ENCODE results near the gene WFS1. TPM values are rescaled to one million over a fixed set of nuclear protein-coding genes. Genes with fewer than 3 reads are reported as not detected.

The WFS1 gene
- total and polyA plus RNA-seq, 2 of the 8 experiments (the other 6 are each of a cell fraction or from before 2014, with no cell fraction given): 29.1 to 43.1 TPM

DNA sequence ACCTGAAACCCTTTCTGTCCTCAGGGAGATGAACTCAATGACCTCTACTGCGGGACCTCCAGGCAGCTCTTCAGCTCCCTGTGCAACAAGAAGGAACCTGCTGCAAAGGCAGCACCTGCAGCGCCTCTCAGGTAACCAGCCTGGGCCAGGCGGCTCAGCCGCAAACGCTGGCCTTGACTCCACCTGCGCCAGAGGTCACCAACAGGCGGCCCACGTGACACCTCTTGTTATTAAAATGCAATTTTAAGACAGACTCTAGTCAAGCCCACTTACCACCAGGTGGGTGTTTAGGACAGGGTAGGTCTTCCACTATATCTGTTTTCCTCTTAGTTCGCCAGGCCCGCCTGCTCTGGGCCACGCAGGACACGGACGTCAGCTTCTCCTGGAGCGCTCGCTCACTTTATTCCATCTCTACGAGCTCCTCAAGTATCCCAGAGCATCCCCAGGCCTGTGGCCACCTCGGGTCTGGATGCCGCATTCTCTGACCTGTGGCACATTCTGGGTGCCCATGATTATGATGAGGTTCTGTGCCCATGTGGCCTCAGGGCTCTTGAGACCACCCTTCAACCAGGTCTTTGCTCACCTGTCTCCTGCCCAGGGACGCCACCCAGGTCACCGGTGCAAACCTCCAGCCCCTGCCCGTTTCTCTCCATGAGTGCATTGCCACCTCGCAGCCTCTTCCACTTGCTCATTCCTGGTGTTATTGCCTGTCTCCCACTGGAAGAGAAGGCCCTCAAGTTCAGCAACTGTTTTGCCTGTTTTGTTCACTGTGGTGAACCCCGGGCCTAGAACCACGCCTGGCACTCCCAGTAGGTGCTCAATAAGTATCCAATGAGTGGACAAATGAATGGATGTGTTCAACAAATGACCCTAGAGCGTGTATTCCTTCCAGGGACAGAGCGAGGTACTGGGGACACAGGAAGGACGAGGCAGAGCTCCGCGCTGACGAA lies 36.5 kb upstream of the WFS1 start:
- Histone ChIP-seq H4K8ac (ENCODE audit: extremely low read depth, insufficient read depth, low read length) (0 out of 2 replicates have a peak overlapping the region, but pooled peaks have one; percentile 11), H3K4me3 (ENCODE audit: extremely low read depth in 1 of 4, insufficient read depth in 2 of 4, low read depth in 3 of 4, low read length in 4 of 4) (no peak overlapping the region), H2AK5ac (ENCODE audit: low read depth, low read length) (no peak overlapping the region), H2BK120ac (replicated peaks; ENCODE audit: low read depth, low read length) (no peak overlapping the region), H3K9ac (replicated peaks in 1 of 4; ENCODE audit: extremely low read depth in 1 of 4, low read depth in 3 of 4, low read length in 3 of 4) (no peak overlapping the region), H2BK15ac (ENCODE audit: low read length) (no peak overlapping the region), H3K56ac (replicated peaks; ENCODE audit: insufficient read length, low read depth, low read length) (no peak overlapping the region), H3K18ac (ENCODE audit: extremely low read depth, low read length) (no peak overlapping the region; the same call in 1 of the 2 replicates), H3K23me2 (ENCODE audit: low read depth, low read length) (peaks cover 2% of the 10 kb centered on the region; the same call in 1 of the 2 replicates), H2BK20ac (ENCODE audit: low read length) (no peak overlapping the region), H3K4ac (replicated peaks; ENCODE audit: insufficient read length, low read depth, low read length) (no peak overlapping the region), H3K27ac (ENCODE audit: low read depth, low read length) (no peak overlapping the region), H4K5ac (ENCODE audit: insufficient read length, low read depth, low read length) (no peak overlapping the region), H3K27me3 (replicated peaks in 1 of 4; ENCODE audit: control insufficient read depth in 3 of 4, extremely low read depth in 1 of 4, insufficient read depth in 3 of 4, low read length in 3 of 4) (no peaks in the 10 kb centered on the region), H3K36me3 (ENCODE audit: control insufficient read depth in 2 of 4, insufficient read depth in 4 of 4, low read length in 3 of 4) (no peaks in the 10 kb centered on the region), H3K23ac (ENCODE audit: insufficient read length) (no peak overlapping the region), H2BK12ac (ENCODE audit: low read depth, low read length) (no peak overlapping the region), H4K20me1 (replicated peaks in 1 of 2; ENCODE audit: control insufficient read depth in 1 of 2, insufficient read depth in 2 of 2, low read length in 2 of 2) (no peaks in the 10 kb centered on the region), H2AFZ (ENCODE audit: low read length) (no peak overlapping the region), H2BK5ac (ENCODE audit: low read depth, low read length) (no peak overlapping the region), H3K79me2 (ENCODE audit: control insufficient read depth in 1 of 2, insufficient read depth in 2 of 2, low read length in 2 of 2) (no peaks in the 10 kb centered on the region), H3K4me2 (ENCODE audit: insufficient read depth in 1 of 2, low read depth in 2 of 2, low read length in 2 of 2) (no peak overlapping the region), H3K79me1 (ENCODE audit: low read depth, low read length) (no peaks in the 10 kb centered on the region), H3K14ac (ENCODE audit: insufficient read length) (no peak overlapping the region), H3K4me1 (replicated peaks in 1 of 4; ENCODE audit: control insufficient read depth in 3 of 4, insufficient read depth in 4 of 4, low read length in 3 of 4) (no peaks in the 10 kb centered on the region; a peak in 1 of 7 replicates), H3K9me3 (ENCODE audit: insufficient read depth in 2 of 2, low read depth in 1 of 2, low read length in 1 of 2) (no peaks in the 10 kb centered on the region), H4K91ac (replicated peaks; ENCODE audit: insufficient read length, low read length) (no peak overlapping the region)
- 88% methylated on average over 30 of the region's 30 CpGs; no CpG with 5 or more reads in 1 of the 2 experiments for WGBS, 2 experiments (ENCODE audit: extremely low coverage in 1 of 2, insufficient coverage in 1 of 2, insufficient read length in 1 of 2, insufficient replicate concordance in 2 of 2, low coverage in 1 of 2, low lambda C conversion rate in 2 of 2, missing lambda C conversion rate in 1 of 2)
- DNase-seq (ENCODE audit: low read depth in 1 of 2, low spot score in 2 of 2): no peak
- FAIRE-seq: no peak
- ChIA-PET POLR2A (ENCODE audit: partially characterized antibody) (interaction anchor here (1.0 kb wide), 1 partner anchor 9 kb away, joined by 3 read pairs; no protein-coding TSS in a partner anchor), CTCF (ENCODE audit: partially characterized antibody) (interaction anchor here (0.7 to 1.7 kb wide), 5 partner anchors 12 to 146 kb away, joined by 3 to 5 read pairs (median 3); no protein-coding TSS in a partner anchor)
- TF ChIP-seq SAP30 (IDR thresholded peaks at IDR 0.05; ENCODE audit: insufficient read depth, insufficient replicate concordance, low read length) (no peak), BACH1 (IDR thresholded peaks at IDR 0.05; ENCODE audit: low read length) (no peak), EP300 (IDR thresholded peaks at IDR 0.05; ENCODE audit: borderline replicate concordance in 1 of 2, low read depth in 2 of 2, low read length in 2 of 2) (no peak), FOSL1 (IDR thresholded peaks at IDR 0.05; ENCODE audit: insufficient read depth, low read depth, low read length) (no peak), RBBP5 (IDR thresholded peaks at IDR 0.05; ENCODE audit: borderline replicate concordance, low read depth, low read length) (no peak), KDM4A (IDR thresholded peaks at IDR 0.05; ENCODE audit: low read depth, low read length, severe bottlenecking) (no peak)
- TF ChIP-seq, protein P1, sequence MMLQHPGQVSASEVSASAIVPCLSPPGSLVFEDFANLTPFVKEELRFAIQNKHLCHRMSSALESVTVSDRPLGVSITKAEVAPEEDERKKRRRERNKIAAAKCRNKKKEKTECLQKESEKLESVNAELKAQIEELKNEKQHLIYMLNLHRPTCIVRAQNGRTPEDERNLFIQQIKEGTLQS (IDR thresholded peaks at IDR 0.05; ENCODE audit: insufficient read depth, low read depth, low read length): no peak
- TF ChIP-seq, protein P2, sequence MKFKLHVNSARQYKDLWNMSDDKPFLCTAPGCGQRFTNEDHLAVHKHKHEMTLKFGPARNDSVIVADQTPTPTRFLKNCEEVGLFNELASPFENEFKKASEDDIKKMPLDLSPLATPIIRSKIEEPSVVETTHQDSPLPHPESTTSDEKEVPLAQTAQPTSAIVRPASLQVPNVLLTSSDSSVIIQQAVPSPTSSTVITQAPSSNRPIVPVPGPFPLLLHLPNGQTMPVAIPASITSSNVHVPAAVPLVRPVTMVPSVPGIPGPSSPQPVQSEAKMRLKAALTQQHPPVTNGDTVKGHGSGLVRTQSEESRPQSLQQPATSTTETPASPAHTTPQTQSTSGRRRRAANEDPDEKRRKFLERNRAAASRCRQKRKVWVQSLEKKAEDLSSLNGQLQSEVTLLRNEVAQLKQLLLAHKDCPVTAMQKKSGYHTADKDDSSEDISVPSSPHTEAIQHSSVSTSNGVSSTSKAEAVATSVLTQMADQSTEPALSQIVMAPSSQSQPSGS (IDR thresholded peaks at IDR 0.05; ENCODE audit: low read length): no peak
